B cell (primary cell): ENCODE data around the gene METRNL. TPM values are rescaled to one million over a fixed set of nuclear protein-coding genes. Genes with fewer than 3 reads are reported as not detected.

Source experiments
- ATAC-seq: fragments of 200-7000 bp; cut with Tn5 transposase; one replicate; pipeline ENCODE4 v1.10.0; 2021; ENCODE audit warnings: low read depth, mild to moderate bottlenecking, moderate number of reproducible peaks, moderate library complexity
- CTCF ChIA-PET: fragments of 350-600 bp; sonication (Branson Sonifier 250); formaldehyde crosslinking; loops from one replicate; lab custom pipeline; 2021; ENCODE audit warnings: antibody characterized with exemption, inconsistent platforms; lab: Charles Lee
- POLR2A ChIA-PET: fragments of 350-600 bp; sonication (Branson Sonifier 250); formaldehyde crosslinking; loops from one replicate; lab custom pipeline; 2021; ENCODE audit warnings: antibody characterized with exemption; lab: Charles Lee
- DNase-seq: peaks from one replicate; pipeline ENCODE4 v3.0.0; 2013
- H2AFZ ChIP-seq: 2 replicates; pipeline ENCODE4 v1.6.1; 2012; ENCODE audit warnings: mild to moderate bottlenecking, low read depth, low read length; ENCODE audit not compliant: insufficient read depth, poor library complexity, severe bottlenecking
- H3K27ac ChIP-seq, 2 donors: 1 replicate in 1 of 2; 2 replicates in 1 of 2; pipeline ENCODE4 v1.5.1; 2012 to 2013; ENCODE audit warnings: low read length in 2 of 2, mild to moderate bottlenecking in 2 of 2, moderate library complexity in 1 of 2
- H3K27me3 ChIP-seq, 4 experiments: fragments of 200-600 bp in 1 of 4; sonication (generic) in 1 of 4; replicated peaks in 1 of 4; 1 replicate in 2 of 4; 2 replicates in 2 of 4; pipeline versions ENCODE4 v1.6.1 to v1.7.0; 2013 to 2016; ENCODE audit warnings: low read length in 3 of 4, mild to moderate bottlenecking in 2 of 4, mixed read lengths in 1 of 4, moderate library complexity in 1 of 4; ENCODE audit not compliant: insufficient read depth in 4 of 4, control insufficient read depth in 3 of 4; ENCODE audit errors: control extremely low read depth in 1 of 4
- H3K36me3 ChIP-seq, 2 experiments: replicated peaks in 1 of 2; 1 replicate in 1 of 2; 2 replicates in 1 of 2; pipeline versions ENCODE4 v1.6.1 to v1.7.1; 2013; ENCODE audit warnings: low read length in 1 of 2; ENCODE audit not compliant: insufficient read depth in 2 of 2, control insufficient read depth in 1 of 2; ENCODE audit errors: control extremely low read depth in 1 of 2, extremely low read depth in 1 of 2
- H3K4me1 ChIP-seq, 2 donors: fragments of 200-600 bp in 1 of 2; sonication (generic) in 1 of 2; 1 replicate in 1 of 2; 2 replicates in 1 of 2; pipeline versions ENCODE4 v1.5.1 to v1.6.1; 2013 to 2017; ENCODE audit warnings: low read length in 2 of 2; ENCODE audit not compliant: control insufficient read depth in 2 of 2, insufficient read depth in 2 of 2
- H3K4me2 ChIP-seq: replicated peaks from 2 replicates; pipeline ENCODE3; 2012; ENCODE audit warnings: mild to moderate bottlenecking, low read depth, low read length; ENCODE audit not compliant: poor library complexity, severe bottlenecking
- H3K4me3 ChIP-seq, 5 experiments: fragments of 200-600 bp in 1 of 5; sonication (generic) in 1 of 5; 1 replicate in 3 of 5; 2 replicates in 2 of 5; pipeline versions ENCODE4 v1.5.1 to v1.7.0; 2011 to 2016; ENCODE audit warnings: low read length in 4 of 5, mild to moderate bottlenecking in 4 of 5, low read depth in 2 of 5, control low read depth in 1 of 5, moderate library complexity in 1 of 5; ENCODE audit not compliant: insufficient read depth in 1 of 5; ENCODE audit errors: control extremely low read depth in 1 of 5, extremely low read depth in 1 of 5
- H3K79me2 ChIP-seq: fragments of 200-600 bp; sonication (generic); one replicate; pipeline ENCODE4 v1.6.0; 2016; ENCODE audit warnings: low read length; ENCODE audit not compliant: control insufficient read depth, insufficient read depth
- H3K9ac ChIP-seq: fragments of 200-600 bp; sonication (generic); 2 replicates; pipeline ENCODE4 v1.6.1; 2017; ENCODE audit warnings: mild to moderate bottlenecking, low read length, moderate library complexity
- H3K9me3 ChIP-seq, 3 donors: one replicate each; pipeline versions ENCODE4 v1.6.1 to v1.7.1; 2013; ENCODE audit warnings: low read length in 2 of 3; ENCODE audit not compliant: control insufficient read depth in 2 of 3, insufficient read depth in 1 of 3; ENCODE audit errors: control extremely low read depth in 1 of 3
- H4K20me1 ChIP-seq: 2 replicates; pipeline ENCODE4 v1.6.0; 2012; ENCODE audit warnings: mild to moderate bottlenecking, low read length; ENCODE audit not compliant: insufficient read depth, control insufficient read depth, poor library complexity, severe bottlenecking
- H3K27ac Mint-ChIP-seq: one replicate; pipeline ENCODE4 v1.8.0; 2021; ENCODE audit warnings: mixed read lengths
- H3K27me3 Mint-ChIP-seq: one replicate; pipeline ENCODE4 v1.8.0; 2021; ENCODE audit warnings: mixed read lengths
- H3K4me1 Mint-ChIP-seq: one replicate; pipeline ENCODE4 v1.8.0; 2021; ENCODE audit warnings: mixed read lengths
- H3K4me3 Mint-ChIP-seq: one replicate; pipeline ENCODE4 v1.8.0; 2021; ENCODE audit warnings: mixed read lengths
- H3K9me3 Mint-ChIP-seq: one replicate; pipeline ENCODE4 v1.8.0; 2022; ENCODE audit warnings: mixed read lengths; ENCODE audit not compliant: insufficient read depth
- EZH2 ChIP-seq: IDR thresholded peaks from 2 replicates; pipeline ENCODE4 v1.6.1; 2012; ENCODE audit warnings: borderline replicate concordance, low read depth, mild to moderate bottlenecking, moderate library complexity, low read length; ENCODE audit not compliant: insufficient read depth, poor library complexity, severe bottlenecking
- WGBS: methylation state at CpG from one replicate; pipeline ENCODE4 v1.1.5; 2013; ENCODE audit warnings: missing lambda C conversion rate; ENCODE audit not compliant: insufficient coverage; 5-methylcytosine and 5-hydroxymethylcytosine counted together
- intact Hi-C: fragments of 100-400 bp; cut with micrococcal nuclease; formaldehyde crosslinking; loops from one replicate; pipeline ENCODE4 v1.10.0; 2022
- polyA plus RNA-seq: library from polyadenylated mRNA; depleted of rRNA; stranded (reverse); fragments of >200 nt; gene quantifications from 2 replicates; pipeline ENCODE4 v1.2.3, GENCODE V29; 2012
- total RNA-seq, 2 donors: library from RNA; stranded (reverse); fragments of 120-200 nt in 1 of 2; gene quantifications; 1 replicate in 1 of 2; 2 replicates in 1 of 2; pipeline versions ENCODE4 v1.2.3 to v1.2.4, GENCODE V29; 2013 to 2022
- TF ChIP-seq, protein P1 (sequence below): fragments of 200-600 bp; IDR thresholded peaks from one replicate; pipeline ENCODE4 v1.8.0; 2022; ENCODE audit warnings: antibody characterized with exemption, mild to moderate bottlenecking

The METRNL gene
- total and polyA plus RNA-seq, 2 donors (not counting 1 experiment from before 2014, with no cell fraction given) = 11.8 to 18.4 TPM

DNA sequence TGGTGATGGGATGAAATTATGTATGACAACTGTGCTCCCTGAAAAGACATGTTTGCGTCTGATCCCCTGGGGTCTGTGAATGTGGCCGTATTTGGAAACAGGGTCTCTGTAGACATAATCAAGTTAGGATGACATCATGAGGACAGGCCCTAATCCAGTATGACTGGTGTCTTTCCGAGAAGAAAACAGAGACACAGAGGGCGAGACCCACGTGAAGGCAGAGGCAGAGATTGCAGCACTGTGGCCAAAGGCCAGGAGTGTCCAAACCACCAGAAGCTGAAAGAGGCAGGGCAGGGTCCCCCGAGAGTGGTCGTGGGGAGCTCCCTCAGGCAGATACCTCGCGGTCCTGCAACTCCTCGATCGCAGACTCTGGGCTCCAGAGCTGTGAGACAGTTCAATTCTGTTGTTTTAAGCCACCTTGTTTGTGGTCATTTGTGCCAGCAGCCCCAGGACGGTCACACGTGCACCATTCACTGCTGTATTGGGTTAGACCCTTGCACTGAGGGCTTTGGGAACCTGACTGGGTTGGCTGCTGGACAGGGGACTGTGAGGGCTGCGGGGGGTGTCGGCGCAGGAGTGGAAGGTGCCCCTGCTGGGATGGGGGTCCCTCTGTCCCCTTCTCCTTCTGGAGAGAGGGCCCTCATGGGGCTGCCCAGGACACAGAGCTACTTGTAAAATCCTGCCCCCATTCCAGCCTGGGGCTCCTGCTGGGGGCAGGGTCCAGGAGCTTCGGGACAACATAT is 27.7 kb downstream of the METRNL start:
- ATAC-seq (no peak), DNase-seq (no peak)
- Histone ChIP-seq H4K20me1 (no peaks in the 10 kb centered on the region), H3K9me3 (peaks cover 0 to 17% (median 0%) of the 10 kb centered on the region in 3 donors), H3K27me3 (peaks cover 0 to 23% (median 0%) of the 10 kb centered on the region in 4 experiments), H3K4me2 (no peak overlapping the region), H3K79me2 (no peaks in the 10 kb centered on the region), H2AFZ (no peak overlapping the region), H3K4me1 (peaks cover 0 to 4% of the 10 kb centered on the region in 2 donors), H3K36me3 (no peaks in the 10 kb centered on the region), H3K27ac (no peak overlapping the region), H3K4me3 (no peak overlapping the region), H3K9ac (no peak overlapping the region)
- Mint-ChIP-seq H3K4me1 (no peaks in the 10 kb centered on the region), H3K27ac (no peak overlapping the region), H3K27me3 (peaks cover 26% of the 10 kb centered on the region), H3K9me3 (no peaks in the 10 kb centered on the region), H3K4me3 (no peak overlapping the region)
- CTCF ChIA-PET = no interaction called here
- 84% methylated on average over 17 of the region's 17 CpGs for WGBS
- POLR2A ChIA-PET = no interaction called here
- TF ChIP-seq EZH2 = no peak
- TF ChIP-seq, protein P1, sequence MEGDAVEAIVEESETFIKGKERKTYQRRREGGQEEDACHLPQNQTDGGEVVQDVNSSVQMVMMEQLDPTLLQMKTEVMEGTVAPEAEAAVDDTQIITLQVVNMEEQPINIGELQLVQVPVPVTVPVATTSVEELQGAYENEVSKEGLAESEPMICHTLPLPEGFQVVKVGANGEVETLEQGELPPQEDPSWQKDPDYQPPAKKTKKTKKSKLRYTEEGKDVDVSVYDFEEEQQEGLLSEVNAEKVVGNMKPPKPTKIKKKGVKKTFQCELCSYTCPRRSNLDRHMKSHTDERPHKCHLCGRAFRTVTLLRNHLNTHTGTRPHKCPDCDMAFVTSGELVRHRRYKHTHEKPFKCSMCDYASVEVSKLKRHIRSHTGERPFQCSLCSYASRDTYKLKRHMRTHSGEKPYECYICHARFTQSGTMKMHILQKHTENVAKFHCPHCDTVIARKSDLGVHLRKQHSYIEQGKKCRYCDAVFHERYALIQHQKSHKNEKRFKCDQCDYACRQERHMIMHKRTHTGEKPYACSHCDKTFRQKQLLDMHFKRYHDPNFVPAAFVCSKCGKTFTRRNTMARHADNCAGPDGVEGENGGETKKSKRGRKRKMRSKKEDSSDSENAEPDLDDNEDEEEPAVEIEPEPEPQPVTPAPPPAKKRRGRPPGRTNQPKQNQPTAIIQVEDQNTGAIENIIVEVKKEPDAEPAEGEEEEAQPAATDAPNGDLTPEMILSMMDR = no peak
- intact Hi-C loops = no loop called here

DNA sequence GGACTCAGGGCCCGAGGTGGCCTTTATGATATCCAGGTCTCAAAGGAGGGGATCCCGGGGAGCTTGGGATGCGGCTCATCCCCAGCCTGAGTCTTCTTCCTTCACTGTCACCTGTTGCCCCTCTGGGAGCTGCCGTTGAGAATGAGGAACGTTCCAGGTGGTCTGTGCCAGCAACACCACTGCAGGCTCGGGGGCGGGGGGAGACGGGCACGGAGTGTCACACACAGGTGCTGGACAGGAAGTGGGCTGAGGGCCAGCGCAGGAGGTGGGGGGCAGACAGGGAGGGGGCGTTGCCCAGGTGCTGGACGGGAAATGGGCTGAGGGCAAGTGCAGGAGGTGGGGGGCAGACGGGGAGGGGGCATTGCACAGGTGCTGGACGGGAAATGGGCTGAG is 28.2 kb downstream of the METRNL start:
- Histone ChIP-seq H3K27me3 (peaks cover 0 to 22% (median 0%) of the 10 kb centered on the region in 4 experiments), H2AFZ (no peak overlapping the region), H3K36me3 (no peaks in the 10 kb centered on the region), H3K4me1 (peaks cover 0 to 4% of the 10 kb centered on the region in 2 donors), H3K79me2 (no peaks in the 10 kb centered on the region), H3K9ac (no peak overlapping the region), H3K4me3 (no peak overlapping the region), H3K27ac (no peak overlapping the region), H3K4me2 (no peak overlapping the region), H4K20me1 (no peaks in the 10 kb centered on the region), H3K9me3 (peaks cover 0 to 11% (median 0%) of the 10 kb centered on the region in 3 donors)
- Mint-ChIP-seq H3K4me1 (no peaks in the 10 kb centered on the region), H3K4me3 (no peak overlapping the region), H3K27me3 (peaks cover 26% of the 10 kb centered on the region), H3K27ac (no peak overlapping the region), H3K9me3 (no peaks in the 10 kb centered on the region)
- 56% methylated on average over 13 of the region's 14 CpGs for WGBS
- POLR2A ChIA-PET = no interaction called here
- intact Hi-C loops = no loop called here
- TF ChIP-seq EZH2 = no peak
- TF ChIP-seq, protein P1 = no peak
- DNase-seq = no peak
- CTCF ChIA-PET = no interaction called here
- ATAC-seq = no peak
